ENCODE results near the gene NNMT. TPM values are rescaled to one million over a fixed set of nuclear protein-coding genes. Genes with fewer than 3 reads are reported as not detected.
"Not testable (repeated sequence)": the region's sequence is repeated elsewhere in the genome, so short reads cannot be mapped to it uniquely, and the experiment has no call there.

Gene NNMT
- total and polyA plus RNA-seq, 5 experiments from 2014 or later = not detected

GRCh38 chr11:114321621-114322257 lies 25.5 kb downstream of the NNMT start:
- H3K27me3 Mint-ChIP-seq = peaks cover 0 to 15% (median 5%) of the 10 kb centered on the region in 5 donors
- H3K4me1 Mint-ChIP-seq = peaks cover 8 to 29% (median 21%) of the 10 kb centered on the region in 4 donors
- no peak for ATAC-seq

GRCh38 chr11:114322934-114323333 lies 26.7 kb downstream of the NNMT start:
- Mint-ChIP-seq H3K4me1 (peaks cover 8 to 27% (median 19%) of the 10 kb centered on the region in 4 donors), H3K4me3 (no peak overlapping the region), H3K27me3 (peaks cover 4 to 16% (median 7%) of the 10 kb centered on the region in 5 donors), H3K36me3 (peaks cover 0 to 4% (median 0%) of the 10 kb centered on the region in 3 donors), H3K9me3 (peaks cover 0 to 2% (median 0%) of the 10 kb centered on the region in 9 donors), H3K27ac (peak overlapping the region in 1 of 10 donors; percentile 20)
- POLR2A ChIA-PET = no interaction called here
- no peak for DNase-seq
- no peak for ATAC-seq

More at GRCh38 chr11:114321621-114322257, 25.5 kb downstream of the NNMT start:
- DNase-seq = no peak
- H3K27ac Mint-ChIP-seq = no peak overlapping the region
- peaks cover 0 to 2% (median 0%) of the 10 kb centered on the region in 9 donors for H3K9me3 Mint-ChIP-seq
- peaks cover 0 to 4% (median 0%) of the 10 kb centered on the region in 3 donors for H3K36me3 Mint-ChIP-seq
- H3K4me3 Mint-ChIP-seq = no peak overlapping the region
- POLR2A ChIA-PET = no interaction called here

GRCh38 chr11:114326151-114326550 lies 30.0 kb downstream of the NNMT start:
- POLR2A ChIA-PET = no interaction called here
- Mint-ChIP-seq H3K27ac (no peak overlapping the region), H3K9me3 (peaks cover 6 to 16% (median 9%) of the 10 kb centered on the region in 9 donors), H3K36me3 (peaks cover 0 to 15% (median 10%) of the 10 kb centered on the region in 3 donors), H3K4me3 (no peak overlapping the region), H3K27me3 (peaks cover 8 to 24% (median 14%) of the 10 kb centered on the region in 5 donors), H3K4me1 (no peaks in the 10 kb centered on the region)
- no peak for ATAC-seq
- no peak for DNase-seq

GRCh38 chr11:114326776-114327175 lies 30.6 kb downstream of the NNMT start:
- peaks cover 0 to 15% (median 10%) of the 10 kb centered on the region in 3 donors for H3K36me3 Mint-ChIP-seq
- no peak for DNase-seq
- H3K27me3 Mint-ChIP-seq = peaks cover 8 to 24% (median 14%) of the 10 kb centered on the region in 5 donors
- no peak for ATAC-seq
- POLR2A ChIA-PET = no interaction called here
- H3K27ac Mint-ChIP-seq = no peak overlapping the region
- peaks cover 6 to 17% (median 11%) of the 10 kb centered on the region in 9 donors for H3K9me3 Mint-ChIP-seq
- H3K4me3 Mint-ChIP-seq = no peak overlapping the region
- no peaks in the 10 kb centered on the region for H3K4me1 Mint-ChIP-seq

- no peak overlapping the region for H3K4me3 Mint-ChIP-seq
- POLR2A ChIA-PET = no interaction called here
- no peak for DNase-seq
Observed at GRCh38 chr11:114330373-114330772, 34.2 kb downstream of the NNMT start.

DNA sequence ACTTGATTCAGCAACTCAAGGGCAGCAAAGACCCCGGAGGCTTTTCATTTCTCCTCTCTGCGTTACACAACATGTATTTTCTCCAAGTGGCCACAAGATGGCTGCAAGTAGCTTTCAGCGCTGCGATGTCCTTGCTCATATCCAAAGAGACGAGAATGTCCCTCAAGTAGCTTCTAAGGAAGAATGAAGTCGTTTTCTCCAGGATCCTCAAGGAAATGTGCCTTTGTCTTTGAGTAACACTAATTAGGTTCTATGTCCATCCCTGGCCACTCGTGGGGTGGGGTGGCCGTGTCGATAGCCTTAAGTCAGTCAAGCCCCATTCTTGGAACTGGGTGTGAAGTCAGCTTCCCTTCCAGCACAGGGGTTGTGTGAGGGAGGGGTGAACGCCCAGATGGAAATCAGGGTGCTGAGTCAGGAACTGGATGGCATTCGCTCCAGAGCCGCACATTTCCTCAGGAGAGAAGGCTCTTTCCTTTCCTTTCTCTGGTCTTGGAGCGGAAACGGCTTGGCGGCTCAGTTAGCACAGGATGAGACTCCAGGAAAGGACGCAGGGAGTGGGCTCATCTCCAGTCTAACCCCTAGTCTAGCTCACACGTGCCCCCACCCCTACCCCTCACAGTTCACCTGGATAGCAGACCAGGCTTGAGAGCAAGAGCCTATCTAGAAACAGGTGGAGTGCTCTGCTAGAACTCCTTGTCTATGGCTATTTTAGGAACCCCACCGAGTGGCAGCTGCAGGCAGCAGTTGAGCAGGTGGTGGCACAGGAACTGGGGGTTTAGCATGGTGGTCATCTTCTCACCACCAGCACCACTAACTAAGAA lies 44.3 kb downstream of the NNMT start:
- Mint-ChIP-seq H3K4me3 (peak overlapping the region; percentile 46 to 79 (median 64)), H3K27ac (peak overlapping the region in 3 of 10 donors; percentile 29 to 60 (median 56)), H3K4me1 (peaks cover 3 to 12% (median 6%) of the 10 kb centered on the region in 4 donors), H3K9me3 (no peaks in the 10 kb centered on the region), H3K27me3 (peaks cover 0 to 7% (median 1%) of the 10 kb centered on the region in 5 donors), H3K36me3 (no peaks in the 10 kb centered on the region)
- ATAC-seq = peak; percentile 70 to 85
- peak in 8 of 10 donors; percentile 10 to 45 (median 20) for DNase-seq
- POLR2A ChIA-PET = interaction anchor here (1.1 kb wide), 1 partner anchor 115 kb away, joined by 3 read pairs; no protein-coding TSS in a partner anchor

More at GRCh38 chr11:114330373-114330772, 34.2 kb downstream of the NNMT start:
- H3K27me3 Mint-ChIP-seq = peaks cover 5 to 27% (median 23%) of the 10 kb centered on the region in 5 donors
- ATAC-seq = no peak
- H3K27ac Mint-ChIP-seq = no peak overlapping the region
- no peaks in the 10 kb centered on the region for H3K4me1 Mint-ChIP-seq
- peaks cover 6 to 33% (median 14%) of the 10 kb centered on the region in 9 donors for H3K9me3 Mint-ChIP-seq
- H3K36me3 Mint-ChIP-seq = peaks cover 0 to 31% (median 10%) of the 10 kb centered on the region in 3 donors

GRCh38 chr11:114341667-114342066 lies 45.5 kb downstream of the NNMT start:
- H3K4me3 Mint-ChIP-seq, H3K27me3 Mint-ChIP-seq, POLR2A ChIA-PET, DNase-seq, H3K36me3 Mint-ChIP-seq, H3K27ac Mint-ChIP-seq, H3K9me3 Mint-ChIP-seq, ATAC-seq: not testable (repeated sequence)
- H3K4me1 Mint-ChIP-seq = peaks cover 3 to 12% (median 6%) of the 10 kb centered on the region in 4 donors

- no peak overlapping the region for H3K27ac Mint-ChIP-seq
- H3K4me1 Mint-ChIP-seq = peaks cover 3 to 14% (median 6%) of the 10 kb centered on the region in 4 donors
- ATAC-seq (no peak), DNase-seq (no peak)
- H3K36me3 Mint-ChIP-seq = no peaks in the 10 kb centered on the region
- peaks cover 0 to 2% (median 0%) of the 10 kb centered on the region in 9 donors for H3K9me3 Mint-ChIP-seq
- peaks cover 0 to 5% (median 0%) of the 10 kb centered on the region in 5 donors for H3K27me3 Mint-ChIP-seq
- POLR2A ChIA-PET = no interaction called here
- H3K4me3 Mint-ChIP-seq = no peak overlapping the region
Observed at GRCh38 chr11:114342476-114342875, 46.3 kb downstream of the NNMT start.

DNA sequence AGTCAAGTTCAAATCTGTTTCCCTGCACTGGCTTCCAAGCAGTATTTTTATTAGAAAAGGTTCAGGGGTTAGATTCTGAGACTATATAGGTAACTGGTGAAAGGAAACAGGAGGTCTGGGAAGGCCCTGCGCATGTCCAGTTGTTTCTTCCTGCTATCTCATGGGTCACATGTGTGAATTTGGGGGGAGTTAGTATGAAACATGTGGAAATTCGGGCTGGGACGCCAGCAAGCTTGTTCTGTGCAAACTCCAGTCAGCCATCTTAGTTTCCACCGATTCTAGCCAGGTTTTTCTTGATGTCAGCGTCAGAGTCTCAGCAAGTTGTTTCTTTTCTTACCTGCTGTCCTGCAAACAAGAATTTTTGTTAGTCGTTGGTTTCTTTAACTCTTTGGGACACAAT lies 46.8 kb downstream of the NNMT start:
- Mint-ChIP-seq H3K36me3 (no peaks in the 10 kb centered on the region), H3K27me3 (peaks cover 0 to 5% (median 0%) of the 10 kb centered on the region in 5 donors), H3K27ac (no peak overlapping the region), H3K9me3 (peaks cover 0 to 2% (median 0%) of the 10 kb centered on the region in 9 donors), H3K4me1 (peaks cover 3 to 14% (median 6%) of the 10 kb centered on the region in 4 donors), H3K4me3 (no peak overlapping the region)
- ATAC-seq (no peak), DNase-seq (no peak)
- POLR2A ChIA-PET = no interaction called here

DNA sequence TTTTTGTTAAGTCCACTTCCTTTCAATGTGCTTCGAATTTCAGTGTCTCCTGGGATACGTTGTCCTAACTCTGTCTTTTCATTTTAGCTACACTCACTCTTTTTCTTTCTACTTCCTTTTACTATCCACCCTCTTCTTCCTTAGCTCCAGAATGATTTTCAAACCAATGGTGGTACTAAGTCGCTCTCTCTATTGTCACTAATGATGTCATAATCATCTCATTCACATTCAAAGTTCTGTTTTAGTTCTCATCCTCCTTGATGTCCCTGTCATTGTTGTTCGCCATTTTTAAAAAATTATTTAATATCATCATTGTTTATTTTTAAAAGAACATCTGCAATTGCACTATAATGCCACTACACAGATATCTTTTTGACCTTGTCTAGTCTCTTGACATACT lies 47.3 kb downstream of the NNMT start:
- POLR2A ChIA-PET = no interaction called here
- peaks cover 0 to 5% (median 0%) of the 10 kb centered on the region in 5 donors for H3K27me3 Mint-ChIP-seq
- peaks cover 0 to 2% (median 0%) of the 10 kb centered on the region in 9 donors for H3K9me3 Mint-ChIP-seq
- H3K27ac Mint-ChIP-seq = no peak overlapping the region
- peaks cover 3 to 16% (median 6%) of the 10 kb centered on the region in 4 donors for H3K4me1 Mint-ChIP-seq
- no peak overlapping the region for H3K4me3 Mint-ChIP-seq
- DNase-seq (no peak), ATAC-seq (no peak)
- H3K36me3 Mint-ChIP-seq = no peaks in the 10 kb centered on the region

DNA sequence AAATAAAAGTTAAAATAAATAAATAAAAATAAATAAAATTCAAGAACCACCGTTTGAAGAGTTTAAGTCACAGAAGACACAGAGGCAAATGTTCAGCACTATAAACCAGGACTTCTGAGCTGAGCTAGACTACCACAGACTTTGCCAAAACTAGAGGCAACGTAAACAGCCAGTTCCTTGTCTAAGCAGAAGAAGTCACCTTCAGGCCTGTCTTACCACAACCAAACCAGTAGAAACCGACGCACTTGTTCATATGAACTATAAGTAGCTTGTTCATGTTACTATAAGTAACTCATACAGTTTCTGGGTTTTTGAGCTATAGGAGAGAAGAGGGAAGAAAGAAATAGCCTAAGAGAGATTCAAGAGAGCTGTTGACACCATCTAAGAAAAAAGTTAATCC lies 48.3 kb downstream of the NNMT start:
- Mint-ChIP-seq H3K36me3 (no peaks in the 10 kb centered on the region), H3K27ac (no peak overlapping the region), H3K27me3 (peaks cover 0 to 5% (median 0%) of the 10 kb centered on the region in 5 donors), H3K4me3 (no peak overlapping the region), H3K4me1 (peaks cover 3 to 16% (median 6%) of the 10 kb centered on the region in 4 donors), H3K9me3 (peaks cover 0 to 2% (median 0%) of the 10 kb centered on the region in 9 donors)
- ATAC-seq (no peak), DNase-seq (no peak)
- POLR2A ChIA-PET = no interaction called here

- peaks cover 0 to 5% (median 0%) of the 10 kb centered on the region in 5 donors for H3K27me3 Mint-ChIP-seq
- H3K4me1 Mint-ChIP-seq = peaks cover 0 to 10% (median 3%) of the 10 kb centered on the region in 4 donors
- H3K36me3 Mint-ChIP-seq = no peaks in the 10 kb centered on the region
- H3K4me3 Mint-ChIP-seq = no peak overlapping the region
- ATAC-seq (no peak), DNase-seq (no peak)
- H3K27ac Mint-ChIP-seq = no peak overlapping the region
- H3K9me3 Mint-ChIP-seq = peaks cover 0 to 2% (median 0%) of the 10 kb centered on the region in 9 donors
- POLR2A ChIA-PET = no interaction called here
Observed at GRCh38 chr11:114345575-114346222, 49.5 kb downstream of the NNMT start.

Measured in naive thymus-derived CD8-positive, alpha-beta T cell (primary cell).